Activated CD8-positive, alpha-beta memory T cell treated with anti-CD3 and anti-CD28 coated beads for 4 hours (primary cell): ENCODE results near the gene SAMSN1.

Experiments
- DNase-seq, 2 donors: peaks; one replicate each; pipeline ENCODE4 v3.0.0-alpha.2; 2020; ENCODE audit warnings: low read depth in 2 of 2

Gene SAMSN1

GRCh38 chr21:14545906-14546480 is at the start of gene SAMSN1:
Gene SAMSN1, minus strand, starts transcription at chr21:14546315. Its CDS starts 54 bp downstream, at chr21:14546261.
- peak; percentile 19 to 54 for DNase-seq

GRCh38 chr21:14595449-14595848 is 49.3 kb upstream of the SAMSN1 start:
- no peak for DNase-seq

DNA sequence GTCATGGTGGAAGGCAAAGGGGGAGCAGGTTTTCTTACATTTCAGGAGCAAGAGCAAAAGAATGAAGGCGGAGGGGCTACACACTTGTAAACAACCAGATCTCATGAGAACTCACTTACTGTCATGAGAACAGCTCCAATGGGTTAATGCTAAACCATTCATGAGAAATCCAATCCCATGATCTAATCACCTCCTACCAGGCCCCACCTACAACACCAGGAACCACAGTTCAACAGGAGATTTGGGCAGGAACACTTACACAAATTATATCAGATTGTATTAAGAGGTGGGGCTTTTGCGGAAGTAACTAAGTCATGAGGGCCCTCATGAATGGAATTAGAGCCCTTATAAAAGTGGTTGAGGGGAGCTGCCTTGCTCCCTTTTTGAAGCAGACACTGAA is 48.9 kb upstream of the SAMSN1 start:
- no peak for DNase-seq

DNA sequence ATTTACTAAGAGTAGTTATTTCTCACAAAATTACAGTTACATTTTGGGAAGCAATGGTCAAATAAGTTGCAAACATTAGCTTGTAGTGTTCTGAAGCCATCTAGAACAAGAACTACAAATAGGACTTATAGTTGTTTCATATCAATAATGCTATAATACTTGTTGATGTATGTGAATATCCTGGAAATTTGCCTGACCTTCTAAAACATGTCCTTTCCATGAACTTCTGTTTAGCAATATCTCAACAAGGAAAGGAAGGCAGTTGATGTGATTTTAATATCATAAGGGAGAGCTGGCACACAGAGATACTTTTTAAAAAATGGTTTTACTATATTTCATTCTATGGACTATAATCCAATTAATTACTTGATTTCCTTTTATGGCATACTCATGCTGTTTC is 47.1 kb upstream of the SAMSN1 start:
- DNase-seq, result no peak

- no peak for DNase-seq
Observed at GRCh38 chr21:14592296-14593000, 46.3 kb upstream of the SAMSN1 start.

- DNase-seq, result no peak
Observed at GRCh38 chr21:14591882-14592281, 45.8 kb upstream of the SAMSN1 start.

DNA sequence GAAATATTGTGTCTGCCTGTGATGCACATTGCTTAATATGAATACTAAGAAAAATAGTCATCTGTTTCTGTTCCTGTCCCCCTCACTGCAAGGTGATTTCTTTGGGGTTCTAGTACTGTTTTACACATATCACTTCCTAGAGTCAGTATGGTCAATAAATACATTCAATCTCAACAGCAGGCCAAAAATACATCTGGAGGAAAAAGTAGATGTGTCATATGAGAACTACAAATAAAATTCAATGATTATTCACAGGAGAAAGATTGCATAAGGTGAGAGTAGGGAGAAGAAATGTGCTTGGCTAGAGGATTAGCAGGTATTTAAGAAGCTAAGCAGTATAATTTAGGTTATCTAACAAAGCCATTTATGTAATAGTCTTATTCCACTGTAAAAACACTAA is 45.3 kb upstream of the SAMSN1 start:
- no peak for DNase-seq

- DNase-seq, result no peak
Observed at GRCh38 chr21:14589855-14590563, 43.9 kb upstream of the SAMSN1 start.

GRCh38 chr21:14587266-14587665 is 41.2 kb upstream of the SAMSN1 start:
- DNase-seq, result no peak

DNA sequence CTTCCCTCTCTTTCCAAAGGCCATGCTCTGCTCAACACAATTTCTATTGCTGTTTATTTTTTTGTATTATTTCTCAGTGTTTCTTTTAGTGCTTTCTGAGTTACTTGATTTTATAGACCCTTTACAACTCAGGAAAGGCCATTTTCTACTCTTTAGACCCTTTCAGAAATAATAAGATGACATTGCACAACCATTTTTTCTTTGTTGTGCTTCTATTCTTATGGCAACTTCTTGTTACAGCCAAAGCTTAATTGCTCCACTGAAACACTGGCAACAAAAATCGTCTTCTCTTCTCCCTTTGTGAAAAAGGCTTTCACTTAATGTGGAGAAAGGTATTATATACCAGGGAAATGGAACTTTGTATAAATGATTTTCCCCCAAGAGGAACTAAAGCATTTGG is 39.0 kb upstream of the SAMSN1 start:
- no peak for DNase-seq

DNA sequence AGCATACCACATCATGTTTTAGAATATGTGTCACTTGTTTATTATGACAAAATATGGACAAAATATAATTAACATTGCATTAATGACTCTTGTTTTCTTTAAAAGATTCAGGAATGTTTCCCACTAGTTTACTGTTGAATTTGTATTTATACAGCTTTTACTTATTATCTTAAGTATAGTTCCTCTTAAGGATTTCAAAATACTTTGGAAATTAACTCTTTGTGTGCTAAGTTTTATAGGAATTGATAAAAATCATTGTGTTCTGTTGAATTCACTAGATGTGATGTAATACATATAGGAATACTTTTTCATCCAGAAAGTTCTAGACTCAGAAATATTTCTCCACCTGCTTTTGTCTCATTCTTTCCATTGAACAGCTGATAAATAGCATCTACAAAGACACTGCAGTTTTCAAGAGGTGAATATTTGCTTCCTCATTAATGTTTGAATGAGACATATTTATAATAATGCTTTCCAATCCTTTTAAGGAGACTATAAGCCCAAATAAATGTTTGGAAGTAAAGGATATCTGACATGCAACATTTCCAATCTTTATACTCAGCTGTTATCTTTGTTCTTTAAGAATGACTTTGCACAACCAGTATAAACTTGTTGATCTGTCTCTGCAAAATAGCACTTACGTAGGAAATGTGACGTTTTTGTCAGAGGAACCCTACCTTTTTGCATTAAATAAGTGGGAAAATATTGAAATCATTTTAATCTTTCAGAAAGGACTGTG is 38.4 kb upstream of the SAMSN1 start:
- DNase-seq, result no peak

DNA sequence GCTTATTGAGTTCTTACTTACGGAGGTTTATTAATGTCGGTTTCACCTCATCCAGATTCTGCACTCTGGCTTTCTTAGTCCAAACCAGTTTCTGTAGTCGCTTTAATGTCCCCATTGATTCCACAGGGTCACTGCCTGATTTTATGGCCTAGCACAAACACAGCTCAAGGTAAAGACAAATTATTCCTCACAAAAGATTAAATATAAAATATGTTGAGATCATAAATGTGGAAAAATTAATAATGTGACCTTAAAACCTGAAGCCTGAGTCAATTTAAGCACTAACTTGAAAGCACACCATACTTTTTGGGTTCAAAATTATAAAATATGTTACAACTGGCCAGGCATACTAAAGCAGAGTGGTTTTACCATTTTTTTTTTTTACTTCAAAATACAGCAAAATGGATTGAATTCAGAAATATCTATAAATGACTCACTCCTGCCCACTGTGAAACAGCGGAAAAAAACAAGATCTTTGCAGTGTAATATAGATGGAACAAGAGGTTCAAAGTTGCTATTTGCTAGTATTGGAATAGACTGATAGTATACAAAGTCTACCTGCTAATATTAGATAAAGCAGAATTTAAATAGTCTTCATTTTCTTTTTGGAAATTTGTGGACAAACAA is 37.6 kb upstream of the SAMSN1 start:
- DNase-seq, result no peak

DNA sequence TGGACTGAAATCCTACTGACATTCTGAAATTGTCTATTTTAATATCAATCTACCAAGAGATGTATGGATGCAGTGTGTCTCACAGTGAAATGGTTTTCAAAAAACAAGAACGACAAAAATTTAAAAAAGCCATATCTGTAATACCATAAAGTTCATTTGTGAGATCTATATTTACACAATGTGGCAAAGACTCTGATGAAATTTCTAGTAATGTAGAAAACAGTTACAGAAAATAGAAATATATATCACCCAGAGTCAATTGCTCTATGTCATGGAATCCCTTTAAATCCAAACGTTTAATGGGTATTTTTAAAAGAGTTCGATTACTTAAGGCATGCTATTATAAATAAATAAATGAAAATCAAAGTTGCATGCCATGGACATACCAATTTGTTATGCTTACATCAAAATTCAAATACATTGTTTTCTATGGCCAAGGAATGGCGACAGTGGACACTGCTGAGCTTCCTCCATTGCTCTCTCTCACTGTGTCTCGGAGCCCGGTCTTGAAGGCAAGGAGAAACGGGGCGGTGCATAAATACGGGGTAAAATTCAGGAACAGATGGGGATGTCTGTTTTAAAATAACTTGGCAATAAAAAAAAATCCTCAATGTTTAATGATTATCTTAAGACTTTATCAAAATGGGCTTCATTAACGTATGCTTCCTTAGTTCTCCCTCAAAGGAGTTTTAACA is 37.0 kb upstream of the SAMSN1 start:
- no peak for DNase-seq

GRCh38 chr21:14581902-14582457 is 35.9 kb upstream of the SAMSN1 start:
- DNase-seq, result no peak

DNA sequence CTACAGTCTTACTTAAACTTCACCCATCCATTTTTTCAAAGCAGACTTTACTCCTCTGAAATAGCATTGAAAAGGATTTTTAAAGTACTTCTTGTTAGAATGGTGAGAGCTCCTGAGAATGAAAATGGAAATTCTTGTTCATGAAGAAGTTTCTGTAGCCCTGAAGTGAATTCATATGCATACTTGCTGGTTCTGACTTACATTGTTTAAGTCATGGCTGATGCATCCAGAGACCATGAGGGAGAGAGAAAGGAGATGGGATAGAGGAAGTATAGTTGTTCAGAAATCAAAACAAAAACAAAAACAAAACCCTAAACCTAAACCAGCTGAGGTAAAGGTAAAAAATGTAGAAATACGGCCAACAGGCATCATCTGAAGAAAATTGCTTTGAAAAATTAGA is 27.1 kb upstream of the SAMSN1 start:
- DNase-seq, result no peak

DNA sequence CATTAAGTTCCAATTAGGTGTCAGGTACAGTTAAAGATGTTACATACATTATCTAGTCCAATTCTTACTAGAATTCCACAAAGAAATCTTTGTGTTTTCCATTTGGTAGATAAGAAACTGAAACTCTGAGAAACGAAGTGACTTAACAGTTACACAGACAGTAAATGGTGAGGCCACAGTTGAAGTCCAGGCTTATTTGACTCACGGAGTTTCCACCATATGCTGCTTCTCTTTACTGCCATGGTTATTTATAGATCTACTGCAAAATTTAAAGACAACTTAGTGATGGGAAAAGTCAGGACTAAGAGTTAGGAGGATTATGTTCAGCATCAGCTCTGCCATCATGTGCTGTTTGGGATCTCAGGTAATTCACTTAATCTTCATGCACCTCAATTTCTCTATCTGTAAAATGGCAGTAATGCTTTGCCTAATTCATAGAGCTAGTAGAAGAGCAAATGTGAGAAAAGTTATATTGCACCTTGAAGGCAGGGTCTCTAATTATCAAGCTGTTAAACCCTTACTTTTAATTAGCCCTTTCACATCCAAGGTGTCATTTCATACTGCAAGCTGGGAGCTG is 26.2 kb upstream of the SAMSN1 start:
- DNase-seq, result no peak

GRCh38 chr21:14569868-14570267 is 23.8 kb upstream of the SAMSN1 start:
- no peak for DNase-seq

DNA sequence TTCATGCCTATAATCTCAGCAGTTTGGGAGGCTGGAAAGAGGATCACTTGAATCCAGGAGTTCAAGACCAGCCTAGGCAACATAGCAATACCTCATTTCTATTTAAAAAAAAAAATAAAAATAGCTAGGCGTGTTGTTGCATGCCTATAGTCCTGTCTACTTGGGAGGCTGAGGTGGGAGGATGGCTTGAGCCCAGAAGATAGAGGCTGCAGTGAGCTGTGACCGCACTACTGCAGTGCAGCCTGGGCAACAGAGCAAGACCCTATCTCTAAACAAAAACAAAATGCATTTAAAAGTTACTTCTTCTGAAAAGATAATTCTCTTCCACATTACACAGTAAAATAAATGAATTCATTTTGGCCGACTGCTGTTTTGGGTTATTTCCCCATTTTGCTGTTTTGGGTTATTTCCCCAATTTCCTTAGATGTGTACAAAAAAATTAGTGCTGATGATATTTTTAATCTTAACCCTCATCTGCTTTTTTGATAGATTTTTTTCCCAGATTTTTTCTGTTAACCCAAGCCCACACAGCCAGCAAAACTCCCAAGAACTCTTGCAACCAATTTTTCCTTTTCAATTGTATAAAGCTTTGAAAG is 23.0 kb upstream of the SAMSN1 start:
- DNase-seq, result no peak

- DNase-seq, result no peak
Observed at GRCh38 chr21:14567331-14568279, 21.5 kb upstream of the SAMSN1 start.
